HepG2 (cell line): ENCODE measurements around the gene RTN4RL2. TPM values are rescaled to one million over a fixed set of nuclear protein-coding genes. Genes with fewer than 3 reads are reported as not detected.

ENCODE experiments used
- EED ChIP-seq: sonication (generic); formaldehyde crosslinking; IDR thresholded peaks from 2 replicates; pipeline ENCODE4 v1.5.0; 2020; ENCODE audit warnings: mild to moderate bottlenecking, missing genetic modification reagents
- MAFG ChIP-seq: sonication (generic); formaldehyde crosslinking; IDR thresholded peaks from 2 replicates; pipeline ENCODE4 v1.5.1; 2020; ENCODE audit warnings: mild to moderate bottlenecking, missing genetic modification reagents
- NCOR1 ChIP-seq: fragments of 200-600 bp; sonication (generic); IDR thresholded peaks from 2 replicates; pipeline ENCODE4 v1.7.0; 2017; ENCODE audit warnings: antibody characterized with exemption, low read length, borderline replicate concordance
- SMC3 ChIP-seq: IDR thresholded peaks from 2 replicates; pipeline ENCODE4 v1.6.1; 2011; ENCODE audit warnings: low read length, improper control_type of control experiment
- SSRP1 ChIP-seq: IDR thresholded peaks from 2 replicates; pipeline ENCODE4 v1.6.1; 2016; ENCODE audit warnings: control low read depth
- ZFP41 ChIP-seq: sonication (generic); formaldehyde crosslinking; IDR thresholded peaks from 2 replicates; pipeline ENCODE4 v1.4.0; 2020; ENCODE audit warnings: mild to moderate bottlenecking, missing genetic modification reagents, borderline replicate concordance
- ZNF337 ChIP-seq: sonication (generic); formaldehyde crosslinking; IDR thresholded peaks from 2 replicates; pipeline ENCODE4 v1.5.1; 2020; ENCODE audit warnings: missing genetic modification reagents, low read depth, mild to moderate bottlenecking, borderline replicate concordance
- ZNF484 ChIP-seq: sonication (generic); formaldehyde crosslinking; IDR thresholded peaks from 2 replicates; pipeline ENCODE4 v1.5.1; 2020; ENCODE audit warnings: mild to moderate bottlenecking, low read depth, missing genetic modification reagents, borderline replicate concordance
- ZNF768 ChIP-seq: sonication (generic); formaldehyde crosslinking; IDR thresholded peaks from 2 replicates; pipeline ENCODE4 v1.4.0; 2020; ENCODE audit warnings: missing genetic modification reagents
- polyA plus RNA-seq, 8 experiments: library from polyadenylated mRNA; depleted of rRNA in 3 of 8; stranded (reverse) in 7 of 8; unstranded in 1 of 8; fragments of >200 nt; fragmentation: Illumina TruSeq in 4 of 8; extraction: Trizol in 4 of 8; gene quantifications; 2 replicates each; pipeline versions ENCODE4 v1.2.1 to v1.2.3, GENCODE V29; 2011 to 2016; ENCODE audit warnings: low read depth in 4 of 8, missing spikeins in 1 of 8, mixed read lengths in 1 of 8; ENCODE audit not compliant: insufficient read depth in 1 of 8
- total RNA-seq, 5 experiments: library from RNA; depleted of rRNA; stranded (reverse); fragments of >200 nt; fragmentation: Illumina TruSeq; extraction: Trizol; gene quantifications; 2 replicates each; pipeline ENCODE4 v1.2.3, GENCODE V29; 2016; ENCODE audit warnings: low read depth in 1 of 5
- TF ChIP-seq, protein P1 (sequence below): sonication (generic); formaldehyde crosslinking; IDR thresholded peaks from 2 replicates; pipeline ENCODE4 v1.5.0; 2020; ENCODE audit warnings: missing genetic modification reagents, mild to moderate bottlenecking, borderline replicate concordance
- TF ChIP-seq, protein P2 (sequence below): sonication (generic); formaldehyde crosslinking; IDR thresholded peaks from 2 replicates; pipeline ENCODE4 v1.4.0; 2020; ENCODE audit warnings: mild to moderate bottlenecking, missing genetic modification reagents, borderline replicate concordance
- TF ChIP-seq, protein P3 (sequence below): sonication (generic); formaldehyde crosslinking; IDR thresholded peaks from 2 replicates; pipeline ENCODE4 v1.4.0; 2020; ENCODE audit warnings: low read depth, mild to moderate bottlenecking, missing genetic modification reagents
- TF ChIP-seq, protein P4 (sequence below): sonication (generic); formaldehyde crosslinking; IDR thresholded peaks from 2 replicates; pipeline ENCODE4 v1.4.0; 2020; ENCODE audit warnings: missing genetic modification reagents
- TF ChIP-seq, protein P5 (sequence below): IDR thresholded peaks from 2 replicates; pipeline ENCODE4 v1.6.1; 2012; ENCODE audit warnings: low read depth, low read length, improper control_type of control experiment

RTN4RL2 gene
- total and polyA plus RNA-seq, 2 of the 13 experiments (the other 11 are each of a cell fraction or from before 2014, with no cell fraction given): 1.3 to 4.3 TPM

DNA sequence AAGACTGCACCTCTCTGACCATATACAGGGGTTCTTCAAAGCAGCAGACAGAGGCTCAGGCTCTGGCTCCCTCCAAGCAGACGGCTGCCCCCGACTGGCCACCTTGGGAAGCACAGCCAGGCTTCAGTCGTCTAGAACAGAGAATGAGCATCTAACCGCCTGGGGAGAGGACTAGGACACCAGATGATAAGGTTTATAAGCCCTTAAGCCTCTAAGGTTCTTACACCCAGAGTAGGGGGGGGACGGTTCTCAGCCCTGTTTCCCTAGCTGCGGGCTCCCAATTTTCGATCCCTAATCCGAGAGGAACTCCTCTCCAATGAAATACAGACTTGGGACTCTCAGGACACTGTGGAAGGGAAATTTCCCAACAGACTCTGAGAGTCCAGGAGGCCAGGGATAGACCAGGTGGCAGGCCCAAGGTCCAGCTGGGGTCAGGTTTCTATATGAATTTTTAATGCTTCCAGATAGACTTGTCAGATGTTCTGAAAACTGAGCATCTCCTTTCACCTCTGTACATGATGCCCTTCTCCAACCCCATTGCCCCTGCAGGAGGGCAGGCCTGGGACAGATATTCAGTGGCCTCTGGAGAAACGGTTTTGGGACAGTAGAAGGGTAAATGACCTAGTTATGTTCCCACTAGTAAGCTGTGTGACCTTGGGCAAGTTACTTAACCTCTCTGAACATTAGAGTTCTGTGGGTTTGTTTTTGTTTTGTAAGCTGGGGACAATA lies 20.2 kb downstream of the RTN4RL2 start (continued):
- TF ChIP-seq, protein P1, sequence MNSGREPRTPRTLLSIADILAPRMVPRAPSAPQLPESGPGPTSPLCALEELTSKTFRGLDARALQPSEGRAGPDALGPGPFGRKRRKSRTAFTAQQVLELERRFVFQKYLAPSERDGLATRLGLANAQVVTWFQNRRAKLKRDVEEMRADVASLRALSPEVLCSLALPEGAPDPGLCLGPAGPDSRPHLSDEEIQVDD (CRISPR knock-in tag): no peak
- TF ChIP-seq NCOR1 (peak; percentile 80), MAFG (no peak), ZNF337 (CRISPR knock-in tag) (no peak), SSRP1 (CRISPR knock-in tag) (peak; percentile 28; the same call in 1 of the 2 replicates), EED (CRISPR knock-in tag) (0 out of 2 replicates have a peak, but pooled peaks have one; percentile 8), ZNF484 (no peak), SMC3 (peak; percentile 50; the same call in 1 of the 2 replicates), ZFP41 (CRISPR knock-in tag) (no peak), ZNF768 (CRISPR knock-in tag) (peak; percentile 94; the same call in 1 of the 2 replicates)
- TF ChIP-seq, protein P2, sequence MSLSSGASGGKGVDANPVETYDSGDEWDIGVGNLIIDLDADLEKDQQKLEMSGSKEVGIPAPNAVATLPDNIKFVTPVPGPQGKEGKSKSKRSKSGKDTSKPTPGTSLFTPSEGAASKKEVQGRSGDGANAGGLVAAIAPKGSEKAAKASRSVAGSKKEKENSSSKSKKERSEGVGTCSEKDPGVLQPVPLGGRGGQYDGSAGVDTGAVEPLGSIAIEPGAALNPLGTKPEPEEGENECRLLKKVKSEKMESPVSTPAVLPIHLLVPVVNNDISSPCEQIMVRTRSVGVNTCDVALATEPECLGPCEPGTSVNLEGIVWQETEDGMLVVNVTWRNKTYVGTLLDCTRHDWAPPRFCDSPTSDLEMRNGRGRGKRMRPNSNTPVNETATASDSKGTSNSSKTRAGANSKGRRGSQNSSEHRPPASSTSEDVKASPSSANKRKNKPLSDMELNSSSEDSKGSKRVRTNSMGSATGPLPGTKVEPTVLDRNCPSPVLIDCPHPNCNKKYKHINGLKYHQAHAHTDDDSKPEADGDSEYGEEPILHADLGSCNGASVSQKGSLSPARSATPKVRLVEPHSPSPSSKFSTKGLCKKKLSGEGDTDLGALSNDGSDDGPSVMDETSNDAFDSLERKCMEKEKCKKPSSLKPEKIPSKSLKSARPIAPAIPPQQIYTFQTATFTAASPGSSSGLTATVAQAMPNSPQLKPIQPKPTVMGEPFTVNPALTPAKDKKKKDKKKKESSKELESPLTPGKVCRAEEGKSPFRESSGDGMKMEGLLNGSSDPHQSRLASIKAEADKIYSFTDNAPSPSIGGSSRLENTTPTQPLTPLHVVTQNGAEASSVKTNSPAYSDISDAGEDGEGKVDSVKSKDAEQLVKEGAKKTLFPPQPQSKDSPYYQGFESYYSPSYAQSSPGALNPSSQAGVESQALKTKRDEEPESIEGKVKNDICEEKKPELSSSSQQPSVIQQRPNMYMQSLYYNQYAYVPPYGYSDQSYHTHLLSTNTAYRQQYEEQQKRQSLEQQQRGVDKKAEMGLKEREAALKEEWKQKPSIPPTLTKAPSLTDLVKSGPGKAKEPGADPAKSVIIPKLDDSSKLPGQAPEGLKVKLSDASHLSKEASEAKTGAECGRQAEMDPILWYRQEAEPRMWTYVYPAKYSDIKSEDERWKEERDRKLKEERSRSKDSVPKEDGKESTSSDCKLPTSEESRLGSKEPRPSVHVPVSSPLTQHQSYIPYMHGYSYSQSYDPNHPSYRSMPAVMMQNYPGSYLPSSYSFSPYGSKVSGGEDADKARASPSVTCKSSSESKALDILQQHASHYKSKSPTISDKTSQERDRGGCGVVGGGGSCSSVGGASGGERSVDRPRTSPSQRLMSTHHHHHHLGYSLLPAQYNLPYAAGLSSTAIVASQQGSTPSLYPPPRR (CRISPR knock-in tag): no peak
- TF ChIP-seq, protein P3, sequence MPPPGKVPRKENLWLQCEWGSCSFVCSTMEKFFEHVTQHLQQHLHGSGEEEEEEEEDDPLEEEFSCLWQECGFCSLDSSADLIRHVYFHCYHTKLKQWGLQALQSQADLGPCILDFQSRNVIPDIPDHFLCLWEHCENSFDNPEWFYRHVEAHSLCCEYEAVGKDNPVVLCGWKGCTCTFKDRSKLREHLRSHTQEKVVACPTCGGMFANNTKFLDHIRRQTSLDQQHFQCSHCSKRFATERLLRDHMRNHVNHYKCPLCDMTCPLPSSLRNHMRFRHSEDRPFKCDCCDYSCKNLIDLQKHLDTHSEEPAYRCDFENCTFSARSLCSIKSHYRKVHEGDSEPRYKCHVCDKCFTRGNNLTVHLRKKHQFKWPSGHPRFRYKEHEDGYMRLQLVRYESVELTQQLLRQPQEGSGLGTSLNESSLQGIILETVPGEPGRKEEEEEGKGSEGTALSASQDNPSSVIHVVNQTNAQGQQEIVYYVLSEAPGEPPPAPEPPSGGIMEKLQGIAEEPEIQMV (CRISPR knock-in tag): no peak
- TF ChIP-seq, protein P4, sequence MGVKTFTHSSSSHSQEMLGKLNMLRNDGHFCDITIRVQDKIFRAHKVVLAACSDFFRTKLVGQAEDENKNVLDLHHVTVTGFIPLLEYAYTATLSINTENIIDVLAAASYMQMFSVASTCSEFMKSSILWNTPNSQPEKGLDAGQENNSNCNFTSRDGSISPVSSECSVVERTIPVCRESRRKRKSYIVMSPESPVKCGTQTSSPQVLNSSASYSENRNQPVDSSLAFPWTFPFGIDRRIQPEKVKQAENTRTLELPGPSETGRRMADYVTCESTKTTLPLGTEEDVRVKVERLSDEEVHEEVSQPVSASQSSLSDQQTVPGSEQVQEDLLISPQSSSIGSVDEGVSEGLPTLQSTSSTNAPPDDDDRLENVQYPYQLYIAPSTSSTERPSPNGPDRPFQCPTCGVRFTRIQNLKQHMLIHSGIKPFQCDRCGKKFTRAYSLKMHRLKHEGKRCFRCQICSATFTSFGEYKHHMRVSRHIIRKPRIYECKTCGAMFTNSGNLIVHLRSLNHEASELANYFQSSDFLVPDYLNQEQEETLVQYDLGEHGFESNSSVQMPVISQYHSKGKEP: no peak
- TF ChIP-seq, protein P5, sequence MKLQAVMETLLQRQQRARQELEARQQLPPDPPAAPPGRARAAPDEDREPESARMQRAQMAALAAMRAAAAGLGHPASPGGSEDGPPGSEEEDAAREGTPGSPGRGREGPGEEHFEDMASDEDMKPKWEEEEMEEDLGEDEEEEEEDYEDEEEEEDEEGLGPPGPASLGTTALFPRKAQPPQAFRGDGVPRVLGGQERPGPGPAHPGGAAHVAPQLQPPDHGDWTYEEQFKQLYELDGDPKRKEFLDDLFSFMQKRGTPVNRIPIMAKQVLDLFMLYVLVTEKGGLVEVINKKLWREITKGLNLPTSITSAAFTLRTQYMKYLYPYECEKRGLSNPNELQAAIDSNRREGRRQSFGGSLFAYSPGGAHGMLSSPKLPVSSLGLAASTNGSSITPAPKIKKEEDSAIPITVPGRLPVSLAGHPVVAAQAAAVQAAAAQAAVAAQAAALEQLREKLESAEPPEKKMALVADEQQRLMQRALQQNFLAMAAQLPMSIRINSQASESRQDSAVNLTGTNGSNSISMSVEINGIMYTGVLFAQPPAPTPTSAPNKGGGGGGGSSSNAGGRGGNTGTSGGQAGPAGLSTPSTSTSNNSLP: 0 out of 2 replicates have a peak, but pooled peaks have one; percentile 26
